Neuronal stem cell (in vitro differentiated cells): ENCODE results near the gene JMJD8.

ENCODE experiments used
- DNase-seq: peaks from one replicate; pipeline ENCODE4 v3.0.0-alpha.2; 2013; ENCODE audit warnings: low spot score
- H2AFZ ChIP-seq: one replicate; pipeline ENCODE4 v1.6.1; 2013; ENCODE audit warnings: mild to moderate bottlenecking, low read length, inconsistent platforms
- H2AK5ac ChIP-seq: 2 replicates; pipeline ENCODE4 v1.6.1; 2013; ENCODE audit warnings: low read depth, mild to moderate bottlenecking, inconsistent platforms, low read length, moderate library complexity, mixed read lengths
- H2BK120ac ChIP-seq: 2 replicates; pipeline ENCODE4 v1.6.1; 2013; ENCODE audit warnings: low read depth, mild to moderate bottlenecking, inconsistent platforms, low read length, moderate library complexity, mixed read lengths
- H2BK12ac ChIP-seq: one replicate; pipeline ENCODE4 v1.6.1; 2013; ENCODE audit warnings: low read length, inconsistent platforms
- H2BK15ac ChIP-seq: 2 replicates; pipeline ENCODE4 v1.6.1; 2013; ENCODE audit warnings: mild to moderate bottlenecking, low read length, inconsistent platforms, mixed read lengths
- H2BK5ac ChIP-seq: one replicate; pipeline ENCODE4 v1.6.1; 2013; ENCODE audit warnings: inconsistent platforms, mild to moderate bottlenecking, low read length, moderate library complexity
- H3K14ac ChIP-seq: one replicate; pipeline ENCODE4 v1.6.1; 2013; ENCODE audit warnings: low read length, inconsistent platforms
- H3K18ac ChIP-seq: 2 replicates; pipeline ENCODE4 v1.6.1; 2013; ENCODE audit warnings: low read length, inconsistent platforms
- H3K23ac ChIP-seq: 2 replicates; pipeline ENCODE4 v1.6.1; 2013; ENCODE audit warnings: low read depth, mild to moderate bottlenecking, mixed read lengths, low read length, inconsistent platforms; ENCODE audit not compliant: poor library complexity
- H3K27ac ChIP-seq: replicated peaks from 3 replicates; pipeline ENCODE4 v1.5.1; 2013; ENCODE audit warnings: low read length, inconsistent platforms
- H3K27me3 ChIP-seq, 3 experiments: 2 replicates each; pipeline ENCODE4 v1.6.1; 2013; ENCODE audit warnings: low read length in 3 of 3, mild to moderate bottlenecking in 2 of 3, inconsistent platforms in 1 of 3, low read depth in 1 of 3, mixed read lengths in 1 of 3, moderate library complexity in 1 of 3; ENCODE audit not compliant: control insufficient read depth in 3 of 3, insufficient read depth in 3 of 3
- H3K36me3 ChIP-seq, 2 donors: replicated peaks in 1 of 2; 2 replicates each; pipeline ENCODE4 v1.6.1; 2013; ENCODE audit warnings: low read length in 2 of 2; ENCODE audit not compliant: control insufficient read depth in 2 of 2, insufficient read depth in 2 of 2
- H3K4ac ChIP-seq: 2 replicates; pipeline ENCODE4 v1.6.1; 2013; ENCODE audit warnings: inconsistent platforms, mild to moderate bottlenecking, low read length, moderate library complexity
- H3K4me1 ChIP-seq, 2 donors: 1 replicate in 1 of 2; 2 replicates in 1 of 2; pipeline ENCODE4 v1.6.1; 2013; ENCODE audit warnings: low read length in 2 of 2, low read depth in 1 of 2; ENCODE audit not compliant: control insufficient read depth in 2 of 2, insufficient read depth in 1 of 2
- H3K4me2 ChIP-seq: one replicate; pipeline ENCODE4 v1.6.1; 2013; ENCODE audit warnings: mild to moderate bottlenecking, low read length, inconsistent platforms; ENCODE audit not compliant: insufficient read depth, poor library complexity, severe bottlenecking
- H3K4me3 ChIP-seq, 2 donors: 2 replicates each; pipeline ENCODE4 v1.5.1; 2013; ENCODE audit warnings: low read length in 2 of 2, mild to moderate bottlenecking in 2 of 2, inconsistent platforms in 1 of 2, moderate library complexity in 1 of 2
- H3K79me1 ChIP-seq: one replicate; pipeline ENCODE4 v1.6.1; 2013; ENCODE audit warnings: low read depth, mild to moderate bottlenecking, inconsistent platforms, low read length, moderate library complexity
- H3K9ac ChIP-seq: one replicate; pipeline ENCODE4 v1.6.1; 2013; ENCODE audit warnings: mild to moderate bottlenecking, low read depth, low read length, inconsistent platforms; ENCODE audit not compliant: poor library complexity
- H3K9me3 ChIP-seq, 2 donors: replicated peaks in 1 of 2; 2 replicates each; pipeline versions ENCODE3 to v1.6.1; 2013; ENCODE audit warnings: low read length in 2 of 2, mild to moderate bottlenecking in 2 of 2, inconsistent platforms in 1 of 2, low read depth in 1 of 2, mixed read lengths in 1 of 2, moderate library complexity in 1 of 2; ENCODE audit not compliant: control insufficient read depth in 2 of 2, insufficient read depth in 1 of 2
- H4K8ac ChIP-seq: one replicate; pipeline ENCODE4 v1.6.1; 2013; ENCODE audit warnings: low read depth, mild to moderate bottlenecking, inconsistent platforms, low read length, moderate library complexity
- H4K91ac ChIP-seq: one replicate; pipeline ENCODE4 v1.6.1; 2013; ENCODE audit warnings: low read length, low read depth, mild to moderate bottlenecking, inconsistent platforms; ENCODE audit not compliant: poor library complexity
- WGBS, 2 donors: extraction: QIAGEN DNeasy Blood & Tissue Kit; methylation state at CpG; one replicate each; pipeline ENCODE4 v1.1.7; 2013; ENCODE audit warnings: missing lambda C conversion rate in 2 of 2, mixed read lengths in 1 of 2; ENCODE audit not compliant: insufficient read length in 2 of 2, insufficient replicate concordance in 1 of 2; ENCODE audit errors: extremely low coverage in 2 of 2; 5-methylcytosine and 5-hydroxymethylcytosine counted together

The JMJD8 gene

GRCh38 chr16:674968-675883 lies 8.9 kb downstream of the JMJD8 start, which contains the start of gene RHBDL1:
TSS of gene RHBDL1 (plus strand) at chr16:675671. CDS start at chr16:675791, 120 bp downstream.
- no peak for DNase-seq
- Histone ChIP-seq H3K79me1 (peaks cover 12% of the 10 kb centered on the region), H3K9ac (peak within 1 kb of the TSS; percentile 84), H3K36me3 (peaks cover 28 to 44% of the 10 kb centered on the region in 2 donors), H3K4ac (peak within 1 kb of the TSS; percentile 95), H3K14ac (peak within 1 kb of the TSS; percentile 94), H3K4me2 (peak within 1 kb of the TSS; percentile 71), H4K91ac (no peak within 1 kb of the TSS), H3K27ac (no peak within 1 kb of the TSS), H3K4me1 (peaks cover 0 to 10% of the 10 kb centered on the region in 2 donors), H3K9me3 (no peaks in the 10 kb centered on the region), H3K4me3 (peak within 1 kb of the TSS in 1 of 2 donors; percentile 73), H3K27me3 (peaks cover 0 to 14% (median 0%) of the 10 kb centered on the region in 3 experiments), H3K18ac (peak within 1 kb of the TSS; percentile 91), H4K8ac (peak within 1 kb of the TSS; percentile 65), H2BK12ac (no peak within 1 kb of the TSS), H2BK120ac (peak within 1 kb of the TSS; percentile 31), H2BK5ac (no peak within 1 kb of the TSS), H2BK15ac (peak within 1 kb of the TSS; percentile 3), H2AK5ac (peak within 1 kb of the TSS; percentile 82), H2AFZ (no peak within 1 kb of the TSS), H3K23ac (peak within 1 kb of the TSS; percentile 97)
- WGBS, 2 donors = no CpG with 5 or more reads among the region's 73 CpGs

GRCh38 chr16:674214-674881 lies 9.8 kb downstream of the JMJD8 start:
- Histone ChIP-seq H3K14ac (no peak overlapping the region), H3K4me1 (peaks cover 0 to 10% of the 10 kb centered on the region in 2 donors), H3K9ac (no peak overlapping the region), H2AK5ac (peak overlapping the region; percentile 82), H3K9me3 (no peaks in the 10 kb centered on the region), H2BK5ac (no peak overlapping the region), H3K4me2 (peak overlapping the region; percentile 71), H3K18ac (no peak overlapping the region), H3K36me3 (peaks cover 36 to 53% of the 10 kb centered on the region in 2 donors), H2AFZ (no peak overlapping the region), H4K91ac (no peak overlapping the region), H2BK12ac (peak overlapping the region; percentile 41), H3K27me3 (peaks cover 0 to 14% (median 0%) of the 10 kb centered on the region in 3 experiments), H2BK120ac (no peak overlapping the region), H2BK15ac (no peak overlapping the region), H4K8ac (no peak overlapping the region), H3K79me1 (peaks cover 18% of the 10 kb centered on the region), H3K4me3 (no peak overlapping the region), H3K4ac (no peak overlapping the region), H3K23ac (peak overlapping the region; percentile 97), H3K27ac (no peak overlapping the region)
- WGBS, 2 donors = no CpG with 5 or more reads among the region's 22 CpGs
- no peak for DNase-seq

- Histone ChIP-seq H3K4me1 (peaks cover 2 to 13% of the 10 kb centered on the region in 2 donors), H3K4ac (no peak overlapping the region), H3K36me3 (peaks cover 37 to 57% of the 10 kb centered on the region in 2 donors), H3K9ac (no peak overlapping the region), H2BK15ac (no peak overlapping the region), H3K18ac (no peak overlapping the region), H2BK120ac (no peak overlapping the region), H2BK5ac (peak overlapping the region; percentile 66), H3K27ac (no peak overlapping the region), H3K9me3 (no peaks in the 10 kb centered on the region), H2BK12ac (no peak overlapping the region), H3K14ac (peak overlapping the region; percentile 21), H2AFZ (no peak overlapping the region), H2AK5ac (no peak overlapping the region), H3K4me3 (no peak overlapping the region), H3K27me3 (peaks cover 0 to 14% (median 0%) of the 10 kb centered on the region in 3 experiments), H4K91ac (no peak overlapping the region), H4K8ac (no peak overlapping the region), H3K79me1 (peaks cover 24% of the 10 kb centered on the region), H3K23ac (no peak overlapping the region), H3K4me2 (no peak overlapping the region)
- DNase-seq = no peak
- WGBS, 2 donors = no CpG with 5 or more reads among the region's 18 CpGs
Measured at GRCh38 chr16:673399-673991, 10.6 kb downstream of the JMJD8 start.
